CD14-positive monocyte (primary cell): Measurements from ENCODE around the gene TLR9. TPM values are rescaled to one million over a fixed set of nuclear protein-coding genes. Genes with fewer than 3 reads are reported as not detected.

Experiments
- DNase-seq, 3 donors: peaks; one replicate each; pipeline ENCODE4 v3.0.0-alpha.2; 2011 to 2022
- H2AFZ ChIP-seq: 2 replicates; pipeline ENCODE4 v1.6.0; 2012; ENCODE audit warnings: mild to moderate bottlenecking, low read depth, low read length, inconsistent platforms; ENCODE audit not compliant: insufficient read depth, poor library complexity, severe bottlenecking
- H3K27ac ChIP-seq, 2 donors: 1 replicate in 1 of 2; 2 replicates in 1 of 2; pipeline ENCODE4 v1.5.1; 2012 to 2013; ENCODE audit warnings: low read length in 2 of 2, control low read depth in 1 of 2, inconsistent platforms in 1 of 2, low read depth in 1 of 2, mild to moderate bottlenecking in 1 of 2
- H3K27me3 ChIP-seq, 2 donors: one replicate each; pipeline versions ENCODE4 v1.6.0 to v1.6.1; 2011 to 2013; ENCODE audit warnings: low read length in 2 of 2; ENCODE audit not compliant: control insufficient read depth in 2 of 2, insufficient read depth in 2 of 2
- H3K36me3 ChIP-seq, 2 donors: replicated peaks in 1 of 2; 1 replicate in 1 of 2; 2 replicates in 1 of 2; pipeline versions ENCODE4 v1.5.1 to v1.6.1; 2012 to 2013; ENCODE audit warnings: low read length in 2 of 2, control low read depth in 1 of 2, inconsistent platforms in 1 of 2, mild to moderate bottlenecking in 1 of 2; ENCODE audit not compliant: insufficient read depth in 2 of 2, control insufficient read depth in 1 of 2
- H3K4me1 ChIP-seq, 2 donors: 1 replicate in 1 of 2; 2 replicates in 1 of 2; pipeline versions ENCODE4 v1.5.1 to v1.6.1; 2012 to 2013; ENCODE audit warnings: low read length in 2 of 2, control low read depth in 1 of 2, inconsistent platforms in 1 of 2, mild to moderate bottlenecking in 1 of 2, moderate library complexity in 1 of 2; ENCODE audit not compliant: insufficient read depth in 2 of 2, control insufficient read depth in 1 of 2
- H3K4me2 ChIP-seq: replicated peaks from 2 replicates; pipeline ENCODE3; 2012; ENCODE audit warnings: low read length, moderate library complexity, mild to moderate bottlenecking; ENCODE audit not compliant: poor library complexity, severe bottlenecking; ENCODE audit errors: extremely low read depth
- H3K4me3 ChIP-seq, 3 experiments: fragments of 200-600 bp in 1 of 3; sonication (generic) in 1 of 3; replicated peaks in 1 of 3; 1 replicate in 2 of 3; 2 replicates in 1 of 3; pipeline ENCODE4 v1.5.1; 2011 to 2013; ENCODE audit warnings: low read length in 3 of 3, mild to moderate bottlenecking in 3 of 3, control low read depth in 2 of 3, low read depth in 2 of 3, inconsistent platforms in 1 of 3, moderate library complexity in 1 of 3
- H3K79me2 ChIP-seq: 2 replicates; pipeline ENCODE4 v1.6.0; 2012; ENCODE audit warnings: mild to moderate bottlenecking, control low read depth, inconsistent platforms, low read length, moderate library complexity; ENCODE audit not compliant: insufficient read depth
- H3K9ac ChIP-seq: 2 replicates; pipeline ENCODE4 v1.6.0; 2017; ENCODE audit warnings: low read length, mild to moderate bottlenecking; ENCODE audit not compliant: insufficient read depth, poor library complexity, severe bottlenecking
- H3K9me3 ChIP-seq, 2 donors: replicated peaks in 1 of 2; 1 replicate in 1 of 2; 2 replicates in 1 of 2; pipeline versions ENCODE4 v1.5.1 to v1.6.1; 2012 to 2013; ENCODE audit warnings: low read length in 2 of 2, control low read depth in 1 of 2; ENCODE audit not compliant: control insufficient read depth in 1 of 2, insufficient read depth in 1 of 2
- H4K20me1 ChIP-seq: 2 replicates; pipeline ENCODE4 v1.6.0; 2012; ENCODE audit warnings: mild to moderate bottlenecking, low read length, control low read depth, moderate library complexity; ENCODE audit not compliant: insufficient read depth
- H3K27ac Mint-ChIP-seq, 7 donors: one replicate each; pipeline ENCODE4 v1.8.0; 2020; ENCODE audit warnings: mild to moderate bottlenecking in 7 of 7, mixed read lengths in 7 of 7, moderate library complexity in 6 of 7, inconsistent platforms in 2 of 7
- H3K27me3 Mint-ChIP-seq, 3 donors: one replicate each; pipeline ENCODE4 v1.8.0; 2021 to 2022; ENCODE audit warnings: low read depth in 3 of 3, mild to moderate bottlenecking in 3 of 3, mixed read lengths in 3 of 3, moderate library complexity in 3 of 3, inconsistent platforms in 1 of 3
- H3K36me3 Mint-ChIP-seq, 2 donors: one replicate each; pipeline ENCODE4 v1.8.0; 2020; ENCODE audit warnings: mixed read lengths in 2 of 2, inconsistent platforms in 1 of 2, mild to moderate bottlenecking in 1 of 2
- H3K4me1 Mint-ChIP-seq: one replicate; pipeline ENCODE4 v1.8.0; 2020; ENCODE audit warnings: mild to moderate bottlenecking, mixed read lengths
- H3K4me3 Mint-ChIP-seq, 2 donors: one replicate each; pipeline ENCODE4 v1.8.0; 2020; ENCODE audit warnings: mild to moderate bottlenecking in 2 of 2, mixed read lengths in 2 of 2, moderate library complexity in 1 of 2
- H3K9me3 Mint-ChIP-seq, 7 donors: one replicate each; pipeline ENCODE4 v1.8.0; 2020 to 2022; ENCODE audit warnings: mixed read lengths in 7 of 7, mild to moderate bottlenecking in 6 of 7, moderate library complexity in 6 of 7, inconsistent platforms in 2 of 7
- CTCF ChIP-seq: fragments of 200-600 bp; IDR thresholded peaks from one replicate; pipeline ENCODE4 v1.8.0; 2022; ENCODE audit warnings: antibody characterized with exemption, mild to moderate bottlenecking
- WGBS: methylation state at CpG from one replicate; pipeline ENCODE4 v1.1.5; 2013; ENCODE audit warnings: missing lambda C conversion rate; ENCODE audit not compliant: insufficient coverage; 5-methylcytosine and 5-hydroxymethylcytosine counted together
- intact Hi-C, 2 donors: fragments of 100-400 bp; cut with micrococcal nuclease; formaldehyde crosslinking; loops; one replicate each; pipeline versions ENCODE4 v1.15.0 to v1.15.1; 2023
- polyA plus RNA-seq, 3 donors: library from polyadenylated mRNA; depleted of rRNA in 1 of 3; unstranded in 2 of 3; stranded (reverse) in 1 of 3; fragments of 300-500 nt in 2 of 3; fragments of >200 nt in 1 of 3; fragmentation: Illumina TruSeq in 2 of 3; gene quantifications; 1 replicate in 2 of 3; 2 replicates in 1 of 3; pipeline ENCODE4 v1.2.3, GENCODE V29; 2012 to 2021

TLR9 gene
- polyA plus RNA-seq, 3 donors: 0.91 TPM; not detected in 2

GRCh38 chr3:52236424-52236886 lies 11.0 kb upstream of the TLR9 start:
- Mint-ChIP-seq H3K4me1 (peaks cover 63% of the 10 kb centered on the region), H3K27me3 (no peaks in the 10 kb centered on the region), H3K4me3 (peak overlapping the region; percentile 11 to 31), H3K9me3 (peaks cover 0 to 1% (median 0%) of the 10 kb centered on the region in 7 donors), H3K36me3 (peaks cover 38 to 47% of the 10 kb centered on the region in 2 donors), H3K27ac (peak overlapping the region in 6 of 7 donors; percentile 55 to 95 (median 92))
- peaks cover 70% of the 10 kb centered on the region for H4K20me1 ChIP-seq
- no peak for TF ChIP-seq CTCF
- 97% methylated on average over 5 of the region's 5 CpGs for WGBS
- no peak for DNase-seq
- peak overlapping the region in 1 of 2 donors; percentile 91 for H3K27ac ChIP-seq
- peaks cover 92% of the 10 kb centered on the region for H3K79me2 ChIP-seq
- H3K4me2 ChIP-seq: peak overlapping the region; percentile 97
- peaks cover 51 to 87% of the 10 kb centered on the region in 2 donors for H3K4me1 ChIP-seq
- intact Hi-C loops: no loop called here
- H3K4me3 ChIP-seq: peak overlapping the region in 1 of 3 experiments; percentile 100
- H3K36me3 ChIP-seq: peaks cover 34 to 44% of the 10 kb centered on the region in 2 donors
- H3K9ac ChIP-seq: no peak overlapping the region
- H2AFZ ChIP-seq: no peak overlapping the region
- no peaks in the 10 kb centered on the region for H3K9me3 ChIP-seq
- no peaks in the 10 kb centered on the region for H3K27me3 ChIP-seq

GRCh38 chr3:52234516-52235447 lies 9.3 kb upstream of the TLR9 start:
- Mint-ChIP-seq H3K4me1 (peaks cover 51% of the 10 kb centered on the region), H3K27ac (peak overlapping the region in 3 of 7 donors; percentile 44 to 87 (median 51)), H3K27me3 (no peaks in the 10 kb centered on the region), H3K9me3 (peaks cover 0 to 1% (median 0%) of the 10 kb centered on the region in 7 donors), H3K4me3 (no peak overlapping the region), H3K36me3 (peaks cover 46 to 64% of the 10 kb centered on the region in 2 donors)
- H3K9me3 ChIP-seq: no peaks in the 10 kb centered on the region
- peak in 1 of 3 donors; percentile 1 for DNase-seq
- no peak overlapping the region for H3K9ac ChIP-seq
- H3K36me3 ChIP-seq: peaks cover 50 to 61% of the 10 kb centered on the region in 2 donors
- WGBS: 90% methylated on average over 12 of the region's 15 CpGs
- no peak overlapping the region for H2AFZ ChIP-seq
- no peaks in the 10 kb centered on the region for H3K27me3 ChIP-seq
- no peak overlapping the region for H3K4me3 ChIP-seq
- peak overlapping the region in 1 of 2 donors; percentile 55 for H3K27ac ChIP-seq
- intact Hi-C loops: no loop called here
- H3K79me2 ChIP-seq: peaks cover 87% of the 10 kb centered on the region
- TF ChIP-seq CTCF: no peak
- H3K4me1 ChIP-seq: peaks cover 39 to 74% of the 10 kb centered on the region in 2 donors
- peaks cover 87% of the 10 kb centered on the region for H4K20me1 ChIP-seq
- no peak overlapping the region for H3K4me2 ChIP-seq
